ENCODE results near the gene ZNF516. TPM values are rescaled to one million over a fixed set of nuclear protein-coding genes. Genes with fewer than 3 reads are reported as not detected.

Gene ZNF516
- total RNA-seq, 4 donors from 2014 or later, result 20.5 to 55.4 (median 22.4) TPM

- H3K27ac ChIP-seq, result no peak overlapping the region
- 72% methylated on average over 11 of the region's 11 CpGs for WGBS
- H3K27me3 ChIP-seq, result no peaks in the 10 kb centered on the region
- DNase-seq (ENCODE audit: low spot score in 2 of 2), result no peak
- H3K4me1 ChIP-seq, result peaks cover 23% of the 10 kb centered on the region
- no peaks in the 10 kb centered on the region for H3K36me3 ChIP-seq
- no peaks in the 10 kb centered on the region for H3K9me3 ChIP-seq
- no peak overlapping the region for H3K4me3 ChIP-seq
- TF ChIP-seq POLR2A (IDR thresholded peaks at IDR 0.05), result no peak
- no peak for TF ChIP-seq CTCF (IDR thresholded peaks at IDR 0.05)
- TF ChIP-seq EP300 (IDR thresholded peaks at IDR 0.05), result no peak
- TF ChIP-seq POLR2AphosphoS5 (IDR thresholded peaks at IDR 0.05), result no peak
Observed at GRCh38 chr18:76410660-76411417, 84.2 kb downstream of the ZNF516 start.

GRCh38 chr18:76410033-76410432 lies 85.0 kb downstream of the ZNF516 start:
- TF ChIP-seq EP300 (IDR thresholded peaks at IDR 0.05) (no peak), POLR2A (IDR thresholded peaks at IDR 0.05) (no peak), CTCF (IDR thresholded peaks at IDR 0.05) (no peak), POLR2AphosphoS5 (IDR thresholded peaks at IDR 0.05) (no peak)
- H3K4me1 ChIP-seq, result peaks cover 23% of the 10 kb centered on the region
- H3K27me3 ChIP-seq, result no peaks in the 10 kb centered on the region
- DNase-seq (ENCODE audit: low spot score in 2 of 2), result peak in 1 of 2 donors; percentile 25
- H3K9me3 ChIP-seq, result no peaks in the 10 kb centered on the region
- WGBS, result 76% methylated on average over 5 of the region's 5 CpGs
- H3K36me3 ChIP-seq, result no peaks in the 10 kb centered on the region
- no peak overlapping the region for H3K4me3 ChIP-seq
- H3K27ac ChIP-seq, result no peak overlapping the region

- TF ChIP-seq EP300 (IDR thresholded peaks at IDR 0.05) (no peak), POLR2A (IDR thresholded peaks at IDR 0.05) (no peak), POLR2AphosphoS5 (IDR thresholded peaks at IDR 0.05) (no peak), CTCF (IDR thresholded peaks at IDR 0.05) (no peak)
- no peaks in the 10 kb centered on the region for H3K36me3 ChIP-seq
- no peak overlapping the region for H3K27ac ChIP-seq
- peaks cover 23% of the 10 kb centered on the region for H3K4me1 ChIP-seq
- WGBS, result 90% methylated on average over 15 of the region's 15 CpGs
- H3K27me3 ChIP-seq, result no peaks in the 10 kb centered on the region
- H3K4me3 ChIP-seq, result no peak overlapping the region
- H3K9me3 ChIP-seq, result no peaks in the 10 kb centered on the region
- DNase-seq (ENCODE audit: low spot score in 2 of 2), result no peak
Observed at GRCh38 chr18:76408480-76409067, 86.5 kb downstream of the ZNF516 start.

GRCh38 chr18:76407681-76408080 lies 87.4 kb downstream of the ZNF516 start:
- WGBS, result 86% methylated on average over 11 of the region's 11 CpGs
- TF ChIP-seq CTCF (IDR thresholded peaks at IDR 0.05) (no peak), EP300 (IDR thresholded peaks at IDR 0.05) (no peak), POLR2A (IDR thresholded peaks at IDR 0.05) (no peak)
- peak in 1 of 2 donors; percentile 30 for DNase-seq (ENCODE audit: low spot score in 2 of 2)
- H3K9me3 ChIP-seq, result no peaks in the 10 kb centered on the region
- H3K27me3 ChIP-seq, result no peaks in the 10 kb centered on the region
- no peak overlapping the region for H3K4me3 ChIP-seq
- no peaks in the 10 kb centered on the region for H3K36me3 ChIP-seq
- no peak overlapping the region for H3K27ac ChIP-seq
- peaks cover 15% of the 10 kb centered on the region for H3K4me1 ChIP-seq

- no peak overlapping the region for H3K27ac ChIP-seq
- H3K9me3 ChIP-seq, result no peaks in the 10 kb centered on the region
- H3K27me3 ChIP-seq, result no peaks in the 10 kb centered on the region
- peaks cover 6% of the 10 kb centered on the region for H3K4me1 ChIP-seq
- WGBS, result 91% methylated on average over 11 of the region's 14 CpGs
- DNase-seq (ENCODE audit: low spot score in 2 of 2), result peak in 1 of 2 donors; percentile 51
- H3K4me3 ChIP-seq, result no peak overlapping the region
- H3K36me3 ChIP-seq, result no peaks in the 10 kb centered on the region
- TF ChIP-seq POLR2AphosphoS5 (IDR thresholded peaks at IDR 0.05) (no peak), EP300 (IDR thresholded peaks at IDR 0.05) (no peak), POLR2A (IDR thresholded peaks at IDR 0.05) (no peak)
Observed at GRCh38 chr18:76406791-76407190, 88.3 kb downstream of the ZNF516 start.
